Parathyroid adenoma (tissue), 2 donors: Measurements from ENCODE around the gene FRMD4A.

Experiments
- H2AFZ ChIP-seq: fragments of 300-600 bp; sonication (generic); one replicate; pipeline ENCODE4 v1.7.0; 2017; ENCODE audit warnings: antibody characterized with exemption, mild to moderate bottlenecking
- H3K27ac ChIP-seq: fragments of 300-600 bp; sonication (generic); one replicate; pipeline ENCODE4 v1.7.0; 2017
- H3K27me3 ChIP-seq: fragments of 300-600 bp; sonication (generic); one replicate; pipeline ENCODE4 v1.7.0; 2017; ENCODE audit warnings: low read length; ENCODE audit not compliant: control insufficient read depth, insufficient read depth
- H3K36me3 ChIP-seq: fragments of 300-600 bp; sonication (generic); one replicate; pipeline ENCODE4 v1.7.0; 2017; ENCODE audit warnings: low read length; ENCODE audit not compliant: control insufficient read depth, insufficient read depth
- H3K4me1 ChIP-seq: fragments of 300-600 bp; sonication (generic); one replicate; pipeline ENCODE4 v1.7.0; 2017; ENCODE audit warnings: control low read depth
- H3K4me2 ChIP-seq: fragments of 300-600 bp; sonication (generic); one replicate; pipeline ENCODE4 v1.7.0; 2017; ENCODE audit warnings: low read length
- H3K4me3 ChIP-seq: fragments of 300-600 bp; sonication (generic); one replicate; pipeline ENCODE4 v1.7.0; 2017; ENCODE audit warnings: low read depth, low read length
- H3K79me2 ChIP-seq: fragments of 300-600 bp; sonication (generic); one replicate; pipeline ENCODE4 v1.7.0; 2017; ENCODE audit warnings: control low read depth
- H3K9ac ChIP-seq: fragments of 300-600 bp; sonication (generic); one replicate; pipeline ENCODE4 v1.7.0; 2017; ENCODE audit warnings: mild to moderate bottlenecking
- H3K9me3 ChIP-seq: fragments of 300-600 bp; sonication (generic); one replicate; pipeline ENCODE4 v1.7.0; 2017; ENCODE audit warnings: low read length; ENCODE audit not compliant: control insufficient read depth
- TF ChIP-seq, protein P1 (sequence below): fragments of 300-600 bp; sonication (generic); IDR thresholded peaks from one replicate; pipeline ENCODE4 v1.7.0; 2017; ENCODE audit warnings: antibody characterized with exemption, mild to moderate bottlenecking
- donor health status: primary hyperparathyroidism.

FRMD4A gene

DNA sequence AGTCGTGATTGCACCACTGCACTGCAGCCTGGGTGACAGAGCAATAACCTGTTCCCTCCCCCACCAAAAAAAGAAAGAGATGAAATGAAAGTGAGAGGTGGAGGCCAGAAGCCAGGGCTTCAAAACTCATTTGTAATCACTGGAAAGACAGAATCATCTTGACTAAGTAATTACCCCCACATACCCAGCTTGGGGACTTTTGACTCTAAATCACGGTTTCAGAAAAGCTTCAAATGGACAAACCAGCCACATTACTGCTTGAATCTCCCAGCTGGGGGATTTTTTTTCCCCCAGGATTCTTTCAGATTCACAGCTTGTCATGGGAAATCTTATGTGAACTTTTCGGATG, 361.0 kb downstream of the FRMD4A start:
- Histone ChIP-seq H3K4me1 (peaks cover 6% of the 10 kb centered on the region), H3K27me3 (no peaks in the 10 kb centered on the region), H3K4me2 (no peak overlapping the region), H3K4me3 (no peak overlapping the region), H3K9ac (no peak overlapping the region), H3K79me2 (no peaks in the 10 kb centered on the region), H3K27ac (no peak overlapping the region), H2AFZ (no peak overlapping the region), H3K9me3 (no peaks in the 10 kb centered on the region), H3K36me3 (no peaks in the 10 kb centered on the region)
- TF ChIP-seq, protein P1, sequence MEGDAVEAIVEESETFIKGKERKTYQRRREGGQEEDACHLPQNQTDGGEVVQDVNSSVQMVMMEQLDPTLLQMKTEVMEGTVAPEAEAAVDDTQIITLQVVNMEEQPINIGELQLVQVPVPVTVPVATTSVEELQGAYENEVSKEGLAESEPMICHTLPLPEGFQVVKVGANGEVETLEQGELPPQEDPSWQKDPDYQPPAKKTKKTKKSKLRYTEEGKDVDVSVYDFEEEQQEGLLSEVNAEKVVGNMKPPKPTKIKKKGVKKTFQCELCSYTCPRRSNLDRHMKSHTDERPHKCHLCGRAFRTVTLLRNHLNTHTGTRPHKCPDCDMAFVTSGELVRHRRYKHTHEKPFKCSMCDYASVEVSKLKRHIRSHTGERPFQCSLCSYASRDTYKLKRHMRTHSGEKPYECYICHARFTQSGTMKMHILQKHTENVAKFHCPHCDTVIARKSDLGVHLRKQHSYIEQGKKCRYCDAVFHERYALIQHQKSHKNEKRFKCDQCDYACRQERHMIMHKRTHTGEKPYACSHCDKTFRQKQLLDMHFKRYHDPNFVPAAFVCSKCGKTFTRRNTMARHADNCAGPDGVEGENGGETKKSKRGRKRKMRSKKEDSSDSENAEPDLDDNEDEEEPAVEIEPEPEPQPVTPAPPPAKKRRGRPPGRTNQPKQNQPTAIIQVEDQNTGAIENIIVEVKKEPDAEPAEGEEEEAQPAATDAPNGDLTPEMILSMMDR, result no peak

DNA sequence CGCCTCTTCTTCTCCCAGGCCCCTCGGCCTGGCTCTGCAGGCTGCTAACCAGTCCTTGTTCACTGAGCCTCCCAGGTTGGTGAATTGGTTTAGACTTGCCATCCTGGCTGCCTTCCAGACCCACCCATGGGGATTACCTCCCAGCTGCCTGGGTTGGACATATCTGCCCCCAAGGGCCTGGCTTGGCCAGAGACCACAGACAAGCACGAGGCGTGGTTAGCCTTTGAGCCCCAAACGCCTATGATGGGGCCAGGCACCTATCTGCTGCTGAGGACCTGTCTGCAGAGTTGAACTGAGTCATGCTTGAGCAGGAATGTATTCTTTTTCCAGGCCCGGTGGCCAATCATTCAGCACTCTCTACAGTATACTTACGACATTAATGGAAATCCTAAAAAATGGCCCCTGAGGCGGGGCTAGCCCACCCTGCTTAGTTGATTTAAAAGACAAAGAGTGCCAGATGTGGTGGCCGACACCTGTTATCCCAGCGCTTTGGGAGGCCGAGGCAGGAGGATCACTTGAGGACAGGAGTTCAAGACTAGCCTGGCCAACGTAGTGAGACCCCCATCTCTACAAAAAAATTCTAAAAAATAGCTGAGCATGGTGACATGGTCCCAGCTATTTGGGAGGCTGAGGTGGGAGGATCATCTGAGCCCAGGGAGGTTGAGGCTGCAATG, 361.5 kb downstream of the FRMD4A start:
- Histone ChIP-seq H3K79me2 (no peaks in the 10 kb centered on the region), H3K27ac (no peak overlapping the region), H3K27me3 (no peaks in the 10 kb centered on the region), H2AFZ (no peak overlapping the region), H3K36me3 (no peaks in the 10 kb centered on the region), H3K9me3 (no peaks in the 10 kb centered on the region), H3K4me2 (no peak overlapping the region), H3K4me3 (no peak overlapping the region), H3K9ac (no peak overlapping the region), H3K4me1 (peaks cover 6% of the 10 kb centered on the region)
- TF ChIP-seq, protein P1, result no peak

DNA sequence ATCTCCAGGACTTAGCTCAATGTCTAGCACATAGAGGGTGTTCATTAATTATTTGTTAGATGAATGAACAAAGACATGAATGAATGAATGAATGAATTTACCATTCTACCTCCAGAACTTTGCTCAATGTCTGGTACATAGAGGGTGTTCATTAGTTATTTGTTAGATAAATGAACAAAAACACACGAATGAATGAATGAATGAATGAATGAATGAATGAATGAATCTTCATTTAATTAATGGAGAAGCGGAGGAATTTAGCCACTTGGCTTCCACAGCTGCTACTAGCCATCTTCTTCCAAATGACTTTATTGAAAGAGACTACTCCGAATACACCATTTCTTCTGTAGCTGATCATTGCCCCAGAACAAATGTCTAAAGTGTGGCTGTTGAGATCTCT, 368.9 kb downstream of the FRMD4A start:
- Histone ChIP-seq H3K4me2 (no peak overlapping the region), H3K4me1 (no peaks in the 10 kb centered on the region), H3K27ac (no peak overlapping the region), H3K4me3 (no peak overlapping the region), H3K27me3 (no peaks in the 10 kb centered on the region), H3K9me3 (no peaks in the 10 kb centered on the region), H2AFZ (no peak overlapping the region), H3K79me2 (no peaks in the 10 kb centered on the region), H3K9ac (no peak overlapping the region), H3K36me3 (no peaks in the 10 kb centered on the region)
- TF ChIP-seq, protein P1, result no peak

DNA sequence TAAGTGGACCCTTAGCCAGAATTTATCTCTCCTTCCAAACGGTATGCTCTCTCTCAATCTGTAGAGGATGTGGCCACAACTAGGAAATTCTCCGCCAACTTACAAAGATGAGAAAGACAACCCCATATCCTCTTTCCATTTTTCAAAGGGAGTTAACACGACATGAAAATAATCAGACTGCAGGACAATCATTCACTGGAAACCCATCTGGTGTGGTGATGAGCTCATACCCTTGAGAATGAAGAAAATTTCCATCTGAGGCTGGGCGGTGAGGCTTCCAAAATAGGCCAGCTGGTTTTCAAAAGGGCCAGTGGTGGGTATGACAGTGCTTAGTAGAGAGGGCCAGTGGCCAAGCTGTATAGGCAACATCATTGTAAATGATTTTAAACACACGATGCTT, 369.6 kb downstream of the FRMD4A start:
- Histone ChIP-seq H3K9ac (no peak overlapping the region), H3K4me2 (no peak overlapping the region), H3K4me3 (no peak overlapping the region), H3K9me3 (no peaks in the 10 kb centered on the region), H3K79me2 (no peaks in the 10 kb centered on the region), H3K4me1 (no peaks in the 10 kb centered on the region), H3K27ac (no peak overlapping the region), H2AFZ (no peak overlapping the region), H3K36me3 (no peaks in the 10 kb centered on the region), H3K27me3 (no peaks in the 10 kb centered on the region)
- TF ChIP-seq, protein P1, result no peak

DNA sequence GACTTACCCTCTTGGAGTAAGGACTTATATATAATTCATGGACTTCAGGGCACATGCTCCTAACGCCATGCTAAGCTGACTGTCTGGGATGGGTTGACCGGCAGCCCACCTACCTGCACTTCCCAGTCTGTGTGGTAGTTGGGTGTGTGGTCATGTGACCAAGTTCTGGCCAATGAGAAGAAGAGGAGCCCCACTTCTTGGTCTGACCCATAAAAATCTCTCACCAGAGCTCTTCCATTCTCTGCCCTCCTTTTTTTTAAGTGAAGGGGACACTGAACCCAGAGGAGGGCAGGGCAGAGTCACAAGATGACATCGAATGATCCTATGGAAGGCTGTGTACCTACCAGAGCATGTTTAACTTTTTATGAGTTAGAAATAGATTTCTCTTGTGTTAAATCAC, 370.1 kb downstream of the FRMD4A start:
- H3K27me3 ChIP-seq, result no peaks in the 10 kb centered on the region
- no peak overlapping the region for H3K27ac ChIP-seq
- H3K4me2 ChIP-seq, result no peak overlapping the region
- TF ChIP-seq, protein P1, result no peak
- H3K36me3 ChIP-seq, result no peaks in the 10 kb centered on the region
- H3K4me3 ChIP-seq, result no peak overlapping the region
- H3K9ac ChIP-seq, result no peak overlapping the region
- no peaks in the 10 kb centered on the region for H3K9me3 ChIP-seq
- H2AFZ ChIP-seq, result no peak overlapping the region
- no peaks in the 10 kb centered on the region for H3K79me2 ChIP-seq
- H3K4me1 ChIP-seq, result no peaks in the 10 kb centered on the region
